H9 (cell line): ENCODE data around the gene AGBL4. TPM values are rescaled to one million over a fixed set of nuclear protein-coding genes. Genes with fewer than 3 reads are reported as not detected.

ENCODE experiments used
- DNase-seq: peaks from one replicate; pipeline ENCODE4 v3.0.0-alpha.2; 2017
- H2AFZ ChIP-seq: one replicate; pipeline ENCODE4 v1.6.1; 2013; ENCODE audit warnings: mild to moderate bottlenecking, low read length, control low read depth, moderate library complexity
- H2AK5ac ChIP-seq: 2 replicates; pipeline ENCODE4 v1.6.1; 2013; ENCODE audit warnings: low read length, control low read depth, mixed read lengths; ENCODE audit not compliant: insufficient read length
- H2BK120ac ChIP-seq: one replicate; pipeline ENCODE4 v1.6.1; 2013; ENCODE audit warnings: low read depth, mild to moderate bottlenecking, low read length, control low read depth, inconsistent platforms; ENCODE audit not compliant: poor library complexity, severe bottlenecking
- H2BK12ac ChIP-seq: 2 replicates; pipeline ENCODE4 v1.6.1; 2013; ENCODE audit warnings: low read length, control low read depth, mixed read lengths, low read depth; ENCODE audit not compliant: insufficient read length
- H2BK15ac ChIP-seq: 2 replicates; pipeline ENCODE4 v1.6.1; 2013; ENCODE audit warnings: low read depth, low read length, control low read depth
- H2BK20ac ChIP-seq: one replicate; pipeline ENCODE4 v1.6.1; 2013; ENCODE audit warnings: low read depth, mild to moderate bottlenecking, low read length, control low read depth, inconsistent platforms; ENCODE audit not compliant: poor library complexity, severe bottlenecking
- H2BK5ac ChIP-seq: 2 replicates; pipeline ENCODE4 v1.6.1; 2013; ENCODE audit warnings: low read length, control low read depth, mixed read lengths; ENCODE audit not compliant: insufficient read length
- H3K14ac ChIP-seq: 2 replicates; pipeline ENCODE4 v1.6.1; 2013; ENCODE audit warnings: low read length, control low read depth; ENCODE audit not compliant: insufficient read depth
- H3K18ac ChIP-seq: 2 replicates; pipeline ENCODE4 v1.6.1; 2013; ENCODE audit warnings: low read depth, mild to moderate bottlenecking, mixed read lengths, low read length, control low read depth; ENCODE audit not compliant: insufficient read length
- H3K23ac ChIP-seq: 2 replicates; pipeline ENCODE4 v1.6.1; 2013; ENCODE audit warnings: low read length, control low read depth, mixed read lengths, low read depth; ENCODE audit not compliant: insufficient read length
- H3K23me2 ChIP-seq: 2 replicates; pipeline ENCODE4 v1.6.1; 2013; ENCODE audit warnings: low read depth, mild to moderate bottlenecking, mixed read lengths, low read length, control low read depth; ENCODE audit not compliant: insufficient read length, poor library complexity, severe bottlenecking
- H3K27ac ChIP-seq: 2 replicates; pipeline ENCODE4 v1.5.1; 2013; ENCODE audit warnings: low read length, control low read depth, mixed read lengths, low read depth; ENCODE audit not compliant: insufficient read length
- H3K27me3 ChIP-seq: 2 replicates; pipeline ENCODE4 v1.6.1; 2013; ENCODE audit warnings: low read length, control low read depth, inconsistent platforms; ENCODE audit not compliant: insufficient read depth
- H3K4ac ChIP-seq: 2 replicates; pipeline ENCODE4 v1.6.1; 2013; ENCODE audit warnings: low read depth, mild to moderate bottlenecking, control low read depth, inconsistent platforms, low read length, moderate library complexity
- H3K4me1 ChIP-seq: 2 replicates; pipeline ENCODE4 v1.6.1; 2013; ENCODE audit warnings: low read length, control low read depth, inconsistent platforms; ENCODE audit not compliant: insufficient read depth
- H3K4me2 ChIP-seq: 2 replicates; pipeline ENCODE4 v1.6.1; 2013; ENCODE audit warnings: low read length, control low read depth, mixed read lengths; ENCODE audit not compliant: insufficient read length, insufficient read depth
- H3K56ac ChIP-seq: 2 replicates; pipeline ENCODE4 v1.6.1; 2013; ENCODE audit warnings: low read depth, mild to moderate bottlenecking, mixed read lengths, low read length, control low read depth; ENCODE audit not compliant: insufficient read length
- H3K79me1 ChIP-seq: 2 replicates; pipeline ENCODE4 v1.6.1; 2013; ENCODE audit warnings: low read depth, mild to moderate bottlenecking, moderate library complexity, low read length, control low read depth, inconsistent platforms; ENCODE audit not compliant: insufficient read depth, poor library complexity, severe bottlenecking
- H3K79me2 ChIP-seq: 2 replicates; pipeline ENCODE4 v1.6.1; 2013; ENCODE audit warnings: low read length, control low read depth, inconsistent platforms; ENCODE audit not compliant: insufficient read depth
- H3K9ac ChIP-seq: 2 replicates; pipeline ENCODE4 v1.6.1; 2013; ENCODE audit warnings: low read length, control low read depth, mixed read lengths; ENCODE audit not compliant: insufficient read length; ENCODE audit errors: extremely low read depth
- H3K9me3 ChIP-seq: one replicate; pipeline ENCODE4 v1.6.1; 2013; ENCODE audit warnings: low read depth, low read length, inconsistent platforms; ENCODE audit not compliant: control insufficient read depth
- H3T11ph ChIP-seq: one replicate; pipeline ENCODE4 v1.6.1; 2013; ENCODE audit warnings: mild to moderate bottlenecking, low read length, control low read depth, inconsistent platforms
- H4K20me1 ChIP-seq: one replicate; pipeline ENCODE4 v1.6.1; 2013; ENCODE audit not compliant: control insufficient read depth, insufficient read length, insufficient read depth
- H4K5ac ChIP-seq: 2 replicates; pipeline ENCODE4 v1.6.1; 2013; ENCODE audit warnings: low read depth, mild to moderate bottlenecking, mixed read lengths, low read length, control low read depth; ENCODE audit not compliant: insufficient read length
- H4K8ac ChIP-seq: replicated peaks from 2 replicates; pipeline ENCODE4 v1.6.1; 2013; ENCODE audit warnings: low read length, control low read depth, mixed read lengths, low read depth; ENCODE audit not compliant: insufficient read length
- H4K91ac ChIP-seq: 2 replicates; pipeline ENCODE4 v1.6.1; 2013; ENCODE audit warnings: low read depth, mild to moderate bottlenecking, moderate library complexity, mixed read lengths, low read length, control low read depth; ENCODE audit not compliant: insufficient read length
- H3K27ac Mint-ChIP-seq, 3 experiments: 2 replicates in 2 of 3; 3 replicates in 1 of 3; pipeline ENCODE4 v1.8.0; 2020 to 2021; ENCODE audit warnings: mixed read lengths in 3 of 3, mild to moderate bottlenecking in 1 of 3, moderate library complexity in 1 of 3
- H3K27me3 Mint-ChIP-seq: 2 replicates; pipeline ENCODE4 v1.8.0; 2021; ENCODE audit warnings: low read depth, mild to moderate bottlenecking, moderate library complexity, mixed read lengths
- H3K36me3 Mint-ChIP-seq, 3 experiments: 2 replicates in 2 of 3; 3 replicates in 1 of 3; pipeline ENCODE4 v1.8.0; 2020 to 2021; ENCODE audit warnings: low read depth in 3 of 3, mixed read lengths in 3 of 3; ENCODE audit not compliant: insufficient read depth in 1 of 3
- H3K4me1 Mint-ChIP-seq, 2 experiments: 2 replicates each; pipeline ENCODE4 v1.8.0; 2020; ENCODE audit warnings: mixed read lengths in 2 of 2
- H3K4me3 Mint-ChIP-seq, 2 experiments: 2 replicates in 1 of 2; 3 replicates in 1 of 2; pipeline ENCODE4 v1.8.0; 2020 to 2021; ENCODE audit warnings: mild to moderate bottlenecking in 2 of 2, mixed read lengths in 2 of 2, moderate library complexity in 1 of 2
- H3K9me3 Mint-ChIP-seq, 2 experiments: 2 replicates in 1 of 2; 3 replicates in 1 of 2; pipeline ENCODE4 v1.8.0; 2020; ENCODE audit warnings: mild to moderate bottlenecking in 2 of 2, mixed read lengths in 2 of 2, moderate library complexity in 1 of 2
- WGBS: extraction: QIAGEN DNeasy Blood & Tissue Kit; methylation state at CpG from one replicate; pipeline ENCODE4 v1.1.7; 2013; ENCODE audit warnings: missing lambda C conversion rate, low lambda C conversion rate, mixed read lengths; ENCODE audit not compliant: insufficient read length; ENCODE audit errors: extremely low coverage; 5-methylcytosine and 5-hydroxymethylcytosine counted together
- total RNA-seq: library from RNA; stranded (reverse); gene quantifications from 2 replicates; pipeline ENCODE4 v1.2.1, GENCODE V29; 2021
- TF ChIP-seq, protein P1 (sequence below): fragments of 200-600 bp; sonication (generic); conservative IDR thresholded peaks from 3 replicates; pipeline ENCODE4 v1.8.0; 2021; ENCODE audit warnings: antibody characterized with exemption, mild to moderate bottlenecking

AGBL4 gene
- total RNA-seq, 1 experiment from 2014 or later, result not detected

DNA sequence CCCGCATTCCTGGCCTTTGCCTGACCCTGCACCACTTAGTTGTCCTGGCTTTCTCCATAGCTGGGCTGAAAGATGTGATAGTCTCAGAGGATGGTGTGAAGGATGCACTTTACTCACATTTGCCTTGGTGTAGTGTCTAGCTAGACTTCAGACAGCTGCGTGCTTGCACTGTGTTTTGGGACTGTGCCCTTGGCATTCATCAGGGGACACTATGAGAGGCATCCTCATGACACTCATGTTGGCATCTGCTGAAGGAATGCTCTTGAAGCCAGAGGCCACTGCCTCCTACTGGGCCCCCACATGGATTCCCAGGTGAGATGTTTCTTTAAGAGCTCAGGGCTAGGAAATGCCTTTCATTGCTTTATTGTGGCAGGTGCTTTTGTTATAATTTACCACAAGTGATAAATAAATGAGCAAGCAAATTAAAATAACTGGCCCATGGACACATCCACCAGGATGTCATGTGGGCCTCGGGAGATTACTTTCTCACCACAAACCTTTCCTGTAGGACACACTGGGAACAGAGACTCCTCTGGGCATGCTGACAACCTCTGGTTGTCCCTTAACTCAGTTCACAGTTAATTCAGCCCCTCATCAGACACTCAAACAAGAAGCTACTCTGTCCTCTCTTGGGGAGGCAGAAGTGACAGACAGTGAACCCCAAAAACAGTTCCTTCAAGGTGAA is 1452.3 kb downstream of the AGBL4 start:
- no peaks in the 10 kb centered on the region for H3K79me1 ChIP-seq
- no peak overlapping the region for H3K4ac ChIP-seq
- no peaks in the 10 kb centered on the region for H3K23me2 ChIP-seq
- no peaks in the 10 kb centered on the region for H3K79me2 ChIP-seq
- Mint-ChIP-seq H3K27ac (peak overlapping the region in 1 of 3 experiments; percentile 42; a peak in 1 of 7 replicates), H3K4me3 (no peak overlapping the region), H3K36me3 (no peaks in the 10 kb centered on the region), H3K9me3 (no peaks in the 10 kb centered on the region; a peak in 1 of 5 replicates), H3K27me3 (peaks cover 3% of the 10 kb centered on the region; the same call in 1 of the 2 replicates), H3K4me1 (peaks cover 5 to 7% of the 10 kb centered on the region in 2 experiments)
- no peak overlapping the region for H2AK5ac ChIP-seq
- no peak overlapping the region for H2BK15ac ChIP-seq
- H3K4me1 ChIP-seq, result no peaks in the 10 kb centered on the region
- H3K4me2 ChIP-seq, result no peak overlapping the region
- H3K23ac ChIP-seq, result no peak overlapping the region
- H2BK120ac ChIP-seq, result no peak overlapping the region
- H3T11ph ChIP-seq, result no peak overlapping the region
- WGBS, result no CpG with 5 or more reads among the region's 3 CpGs
- H3K14ac ChIP-seq, result no peak overlapping the region
- TF ChIP-seq, protein P1, sequence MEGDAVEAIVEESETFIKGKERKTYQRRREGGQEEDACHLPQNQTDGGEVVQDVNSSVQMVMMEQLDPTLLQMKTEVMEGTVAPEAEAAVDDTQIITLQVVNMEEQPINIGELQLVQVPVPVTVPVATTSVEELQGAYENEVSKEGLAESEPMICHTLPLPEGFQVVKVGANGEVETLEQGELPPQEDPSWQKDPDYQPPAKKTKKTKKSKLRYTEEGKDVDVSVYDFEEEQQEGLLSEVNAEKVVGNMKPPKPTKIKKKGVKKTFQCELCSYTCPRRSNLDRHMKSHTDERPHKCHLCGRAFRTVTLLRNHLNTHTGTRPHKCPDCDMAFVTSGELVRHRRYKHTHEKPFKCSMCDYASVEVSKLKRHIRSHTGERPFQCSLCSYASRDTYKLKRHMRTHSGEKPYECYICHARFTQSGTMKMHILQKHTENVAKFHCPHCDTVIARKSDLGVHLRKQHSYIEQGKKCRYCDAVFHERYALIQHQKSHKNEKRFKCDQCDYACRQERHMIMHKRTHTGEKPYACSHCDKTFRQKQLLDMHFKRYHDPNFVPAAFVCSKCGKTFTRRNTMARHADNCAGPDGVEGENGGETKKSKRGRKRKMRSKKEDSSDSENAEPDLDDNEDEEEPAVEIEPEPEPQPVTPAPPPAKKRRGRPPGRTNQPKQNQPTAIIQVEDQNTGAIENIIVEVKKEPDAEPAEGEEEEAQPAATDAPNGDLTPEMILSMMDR, result no peak
- H3K9ac ChIP-seq, result no peak overlapping the region
- no peak for DNase-seq
- no peak overlapping the region for H4K8ac ChIP-seq
- no peak overlapping the region for H2AFZ ChIP-seq
- no peak overlapping the region for H3K27ac ChIP-seq
- H4K20me1 ChIP-seq, result no peaks in the 10 kb centered on the region
- no peaks in the 10 kb centered on the region for H3K27me3 ChIP-seq
- no peak overlapping the region for H2BK12ac ChIP-seq
- no peaks in the 10 kb centered on the region for H3K9me3 ChIP-seq
- no peak overlapping the region for H2BK20ac ChIP-seq
- H3K56ac ChIP-seq, result no peak overlapping the region
- no peak overlapping the region for H4K5ac ChIP-seq
- no peak overlapping the region for H2BK5ac ChIP-seq
- no peak overlapping the region for H3K18ac ChIP-seq
- H4K91ac ChIP-seq, result no peak overlapping the region
